Astrocyte (in vitro differentiated cells and primary cell): ENCODE results near the gene ZNF605. TPM values are rescaled to one million over a fixed set of nuclear protein-coding genes. Genes with fewer than 3 reads are reported as not detected.

Experiments used
- DNase-seq: peaks from one replicate; pipeline ENCODE4 v3.0.0-alpha.2; 2010; ENCODE audit warnings: low read depth
- FAIRE-seq: peaks from 2 replicates; lab custom pipeline; 2011; peaks lifted over from hg19 to GRCh38; lab: Jason Lieb, UNC
- H2AFZ ChIP-seq: 2 replicates; pipeline ENCODE4 v1.6.0; 2012; ENCODE audit warnings: low read depth, low read length, inconsistent platforms
- H3K27ac ChIP-seq: 2 replicates; pipeline ENCODE4 v1.5.1; 2011; ENCODE audit warnings: low read depth, low read length, inconsistent platforms
- H3K27me3 ChIP-seq: 2 replicates; pipeline ENCODE4 v1.6.0; 2011; ENCODE audit warnings: low read length, inconsistent platforms; ENCODE audit not compliant: insufficient read depth
- H3K36me3 ChIP-seq: 2 replicates; pipeline ENCODE4 v1.5.1; 2011; ENCODE audit warnings: low read length, inconsistent platforms; ENCODE audit not compliant: insufficient read depth
- H3K4me1 ChIP-seq: 2 replicates; pipeline ENCODE4 v1.5.1; 2011; ENCODE audit warnings: low read length, inconsistent platforms; ENCODE audit not compliant: insufficient read depth
- H3K4me2 ChIP-seq: 2 replicates; pipeline ENCODE4 v1.6.0; 2012; ENCODE audit warnings: low read length, inconsistent platforms
- H3K4me3 ChIP-seq: 2 replicates; pipeline ENCODE4 v1.5.1; 2011; ENCODE audit warnings: low read depth, mild to moderate bottlenecking, low read length, inconsistent platforms; ENCODE audit not compliant: insufficient read depth
- H3K79me2 ChIP-seq: 2 replicates; pipeline ENCODE4 v1.6.0; 2012; ENCODE audit warnings: mild to moderate bottlenecking, low read length, inconsistent platforms; ENCODE audit not compliant: insufficient read depth
- H3K9ac ChIP-seq: 2 replicates; pipeline ENCODE4 v1.6.0; 2012; ENCODE audit warnings: mild to moderate bottlenecking, low read length, inconsistent platforms
- H3K9me3 ChIP-seq: 2 replicates; pipeline ENCODE4 v1.5.1; 2012; ENCODE audit warnings: low read depth, mild to moderate bottlenecking, low read length, inconsistent platforms; ENCODE audit not compliant: insufficient read depth
- H4K20me1 ChIP-seq: 2 replicates; pipeline ENCODE4 v1.6.0; 2012; ENCODE audit warnings: low read length, inconsistent platforms; ENCODE audit not compliant: insufficient read depth
- H3K27ac Mint-ChIP-seq: one replicate; pipeline ENCODE4 v1.8.0; 2021; ENCODE audit warnings: mild to moderate bottlenecking, mixed read lengths; ENCODE audit not compliant: unreplicated experiment
- H3K27me3 Mint-ChIP-seq: one replicate; pipeline ENCODE4 v1.8.0; 2021; ENCODE audit warnings: low read depth, mixed read lengths; ENCODE audit not compliant: unreplicated experiment
- H3K36me3 Mint-ChIP-seq: one replicate; pipeline ENCODE4 v1.8.0; 2021; ENCODE audit warnings: low read depth, mixed read lengths; ENCODE audit not compliant: unreplicated experiment
- H3K4me1 Mint-ChIP-seq: one replicate; pipeline ENCODE4 v1.8.0; 2021; ENCODE audit warnings: low read depth, mixed read lengths; ENCODE audit not compliant: unreplicated experiment
- H3K4me3 Mint-ChIP-seq: one replicate; pipeline ENCODE4 v1.8.0; 2021; ENCODE audit warnings: mild to moderate bottlenecking, moderate library complexity, mixed read lengths; ENCODE audit not compliant: unreplicated experiment
- H3K9me3 Mint-ChIP-seq: one replicate; pipeline ENCODE4 v1.8.0; 2021; ENCODE audit warnings: mild to moderate bottlenecking, mixed read lengths; ENCODE audit not compliant: unreplicated experiment
- EZH2 ChIP-seq: IDR thresholded peaks from 2 replicates; pipeline ENCODE4 v1.6.1; 2012; ENCODE audit warnings: mild to moderate bottlenecking, low read length, inconsistent platforms; ENCODE audit not compliant: insufficient read depth
- total RNA-seq: library from RNA; stranded (reverse); gene quantifications from 2 replicates; pipeline ENCODE4 v1.2.1, GENCODE V29; 2021
- TF ChIP-seq, protein P1 (sequence below): IDR thresholded peaks from 2 replicates; pipeline ENCODE4 v1.5.1; 2011; ENCODE audit warnings: low read depth, mild to moderate bottlenecking, inconsistent platforms, low read length, moderate library complexity; ENCODE audit not compliant: insufficient read depth

Gene ZNF605
- total RNA-seq, 1 donor from 2014 or later = 16.2 TPM

DNA sequence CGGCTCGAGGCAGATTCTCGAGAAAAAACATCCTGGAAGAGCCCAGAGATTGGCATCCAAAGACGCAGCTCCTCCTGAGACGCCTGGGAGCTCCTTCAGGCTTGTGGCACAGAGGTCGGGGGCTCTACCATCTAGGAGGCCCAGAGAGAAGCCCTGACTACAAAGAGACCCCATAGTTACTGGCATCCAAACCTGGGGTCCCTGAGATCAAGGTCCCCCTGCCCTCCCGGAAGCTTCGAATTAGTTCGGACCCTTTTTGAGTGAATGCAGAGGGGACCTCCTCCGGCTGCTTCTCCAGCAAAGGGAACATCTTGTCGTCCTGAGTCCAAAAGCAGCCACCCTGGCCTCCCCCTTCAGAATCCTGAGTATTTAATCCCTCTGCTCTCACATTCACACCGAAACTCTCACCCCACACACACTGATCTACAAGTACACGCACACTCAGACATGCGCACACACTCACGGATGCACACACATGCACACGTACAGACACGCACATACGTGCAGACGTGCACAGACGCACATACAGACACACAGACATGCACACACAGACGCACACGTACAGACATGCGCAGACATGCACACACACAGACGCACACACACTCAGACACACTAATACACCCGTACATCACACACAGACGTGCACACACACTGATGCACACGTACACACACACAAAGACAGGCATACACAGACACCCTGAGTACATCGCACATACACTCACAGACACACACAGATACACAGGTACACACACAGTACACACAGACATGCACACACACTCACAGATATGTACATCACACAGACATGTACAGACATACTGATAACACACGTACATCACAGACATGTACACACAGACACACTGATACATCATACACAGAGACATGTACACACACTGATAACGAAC, 5.9 kb downstream of the ZNF605 start:
- Histone ChIP-seq H3K4me3 (no peak overlapping the region), H3K9me3 (peaks cover 50% of the 10 kb centered on the region), H3K9ac (no peak overlapping the region), H2AFZ (no peak overlapping the region), H3K27ac (no peak overlapping the region), H3K79me2 (peaks cover 68% of the 10 kb centered on the region), H3K4me1 (peaks cover 9% of the 10 kb centered on the region), H3K36me3 (peaks cover 9% of the 10 kb centered on the region), H3K4me2 (no peak overlapping the region), H3K27me3 (no peaks in the 10 kb centered on the region), H4K20me1 (peaks cover 34% of the 10 kb centered on the region)
- H3K4me3 Mint-ChIP-seq = no peak overlapping the region
- no peak for FAIRE-seq
- no peak for DNase-seq
- H3K27me3 Mint-ChIP-seq = no peaks in the 10 kb centered on the region
- no peak overlapping the region for H3K27ac Mint-ChIP-seq
- TF ChIP-seq, protein P1, sequence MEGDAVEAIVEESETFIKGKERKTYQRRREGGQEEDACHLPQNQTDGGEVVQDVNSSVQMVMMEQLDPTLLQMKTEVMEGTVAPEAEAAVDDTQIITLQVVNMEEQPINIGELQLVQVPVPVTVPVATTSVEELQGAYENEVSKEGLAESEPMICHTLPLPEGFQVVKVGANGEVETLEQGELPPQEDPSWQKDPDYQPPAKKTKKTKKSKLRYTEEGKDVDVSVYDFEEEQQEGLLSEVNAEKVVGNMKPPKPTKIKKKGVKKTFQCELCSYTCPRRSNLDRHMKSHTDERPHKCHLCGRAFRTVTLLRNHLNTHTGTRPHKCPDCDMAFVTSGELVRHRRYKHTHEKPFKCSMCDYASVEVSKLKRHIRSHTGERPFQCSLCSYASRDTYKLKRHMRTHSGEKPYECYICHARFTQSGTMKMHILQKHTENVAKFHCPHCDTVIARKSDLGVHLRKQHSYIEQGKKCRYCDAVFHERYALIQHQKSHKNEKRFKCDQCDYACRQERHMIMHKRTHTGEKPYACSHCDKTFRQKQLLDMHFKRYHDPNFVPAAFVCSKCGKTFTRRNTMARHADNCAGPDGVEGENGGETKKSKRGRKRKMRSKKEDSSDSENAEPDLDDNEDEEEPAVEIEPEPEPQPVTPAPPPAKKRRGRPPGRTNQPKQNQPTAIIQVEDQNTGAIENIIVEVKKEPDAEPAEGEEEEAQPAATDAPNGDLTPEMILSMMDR = no peak
- no peak for TF ChIP-seq EZH2
- peaks cover 6% of the 10 kb centered on the region for H3K4me1 Mint-ChIP-seq
- peaks cover 44% of the 10 kb centered on the region for H3K36me3 Mint-ChIP-seq
- peaks cover 32% of the 10 kb centered on the region for H3K9me3 Mint-ChIP-seq

DNA sequence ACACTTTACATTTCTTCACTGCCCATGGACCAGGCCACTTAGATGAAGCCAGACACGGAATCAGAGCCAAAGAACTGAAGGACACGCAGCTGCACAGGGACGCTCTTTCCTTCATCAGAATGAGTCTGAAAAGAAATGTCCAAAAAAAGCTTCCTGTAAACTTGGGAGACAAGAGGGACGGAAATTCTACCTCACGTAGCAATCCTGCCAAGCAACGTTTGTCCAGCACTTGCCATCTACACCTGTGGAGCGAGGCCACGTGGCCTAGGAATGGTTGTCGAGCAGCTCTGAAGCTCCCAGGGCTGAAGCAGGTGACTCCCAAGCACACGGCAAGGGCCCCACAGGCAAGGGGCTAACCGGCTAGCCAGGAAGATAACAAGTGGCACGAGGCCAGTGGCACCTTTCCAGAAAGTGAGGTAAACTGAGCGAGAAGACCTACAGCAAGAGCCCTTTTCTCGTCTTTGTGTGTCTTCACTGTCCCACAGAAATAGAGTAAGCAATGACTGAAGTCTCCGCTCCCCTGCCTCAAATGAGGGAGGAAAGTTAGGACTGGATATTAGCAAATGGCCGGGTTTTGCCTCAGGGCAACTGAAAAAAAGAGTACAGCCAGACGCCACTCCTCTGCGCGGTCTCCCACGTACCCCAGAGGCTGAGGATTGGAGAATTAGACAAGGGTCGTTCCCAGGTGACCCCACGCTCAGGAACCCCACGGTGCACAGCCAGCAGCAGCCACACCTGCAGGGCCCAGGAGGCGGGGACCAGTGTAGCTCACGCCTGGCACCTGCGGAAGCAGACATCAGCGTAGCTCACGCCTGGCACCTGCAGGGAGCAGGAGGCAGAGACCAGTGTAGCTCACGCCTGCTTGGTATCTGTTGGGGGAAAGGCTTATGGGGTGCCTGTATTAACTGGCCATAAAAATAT, 7.7 kb downstream of the ZNF605 start:
- DNase-seq (no peak), FAIRE-seq (no peak)
- Histone ChIP-seq H3K4me2 (no peak overlapping the region), H3K9ac (no peak overlapping the region), H3K4me1 (no peaks in the 10 kb centered on the region), H3K79me2 (peaks cover 51% of the 10 kb centered on the region), H2AFZ (no peak overlapping the region), H3K4me3 (no peak overlapping the region), H4K20me1 (peaks cover 28% of the 10 kb centered on the region), H3K27ac (no peak overlapping the region), H3K9me3 (peaks cover 54% of the 10 kb centered on the region), H3K27me3 (no peaks in the 10 kb centered on the region), H3K36me3 (peaks cover 17% of the 10 kb centered on the region)
- no peaks in the 10 kb centered on the region for H3K27me3 Mint-ChIP-seq
- no peaks in the 10 kb centered on the region for H3K4me1 Mint-ChIP-seq
- no peak for TF ChIP-seq EZH2
- TF ChIP-seq, protein P1 = no peak
- H3K36me3 Mint-ChIP-seq = peaks cover 53% of the 10 kb centered on the region
- no peak overlapping the region for H3K27ac Mint-ChIP-seq
- H3K4me3 Mint-ChIP-seq = no peak overlapping the region
- peaks cover 33% of the 10 kb centered on the region for H3K9me3 Mint-ChIP-seq
